CD14-positive monocyte (primary cell): ENCODE measurements around the gene ZNF44. TPM values are rescaled to one million over a fixed set of nuclear protein-coding genes. Genes with fewer than 3 reads are reported as not detected.

Source experiments
- DNase-seq, 3 donors: peaks; one replicate each; pipeline ENCODE4 v3.0.0-alpha.2; 2011 to 2022
- H2AFZ ChIP-seq: 2 replicates; pipeline ENCODE4 v1.6.0; 2012; ENCODE audit warnings: mild to moderate bottlenecking, low read depth, low read length, inconsistent platforms; ENCODE audit not compliant: insufficient read depth, poor library complexity, severe bottlenecking
- H3K27ac ChIP-seq, 2 donors: 1 replicate in 1 of 2; 2 replicates in 1 of 2; pipeline ENCODE4 v1.5.1; 2012 to 2013; ENCODE audit warnings: low read length in 2 of 2, control low read depth in 1 of 2, inconsistent platforms in 1 of 2, low read depth in 1 of 2, mild to moderate bottlenecking in 1 of 2
- H3K27me3 ChIP-seq, 2 donors: one replicate each; pipeline versions ENCODE4 v1.6.0 to v1.6.1; 2011 to 2013; ENCODE audit warnings: low read length in 2 of 2; ENCODE audit not compliant: control insufficient read depth in 2 of 2, insufficient read depth in 2 of 2
- H3K36me3 ChIP-seq, 2 donors: replicated peaks in 1 of 2; 1 replicate in 1 of 2; 2 replicates in 1 of 2; pipeline versions ENCODE4 v1.5.1 to v1.6.1; 2012 to 2013; ENCODE audit warnings: low read length in 2 of 2, control low read depth in 1 of 2, inconsistent platforms in 1 of 2, mild to moderate bottlenecking in 1 of 2; ENCODE audit not compliant: insufficient read depth in 2 of 2, control insufficient read depth in 1 of 2
- H3K4me1 ChIP-seq, 2 donors: 1 replicate in 1 of 2; 2 replicates in 1 of 2; pipeline versions ENCODE4 v1.5.1 to v1.6.1; 2012 to 2013; ENCODE audit warnings: low read length in 2 of 2, control low read depth in 1 of 2, inconsistent platforms in 1 of 2, mild to moderate bottlenecking in 1 of 2, moderate library complexity in 1 of 2; ENCODE audit not compliant: insufficient read depth in 2 of 2, control insufficient read depth in 1 of 2
- H3K4me2 ChIP-seq: replicated peaks from 2 replicates; pipeline ENCODE3; 2012; ENCODE audit warnings: low read length, moderate library complexity, mild to moderate bottlenecking; ENCODE audit not compliant: poor library complexity, severe bottlenecking; ENCODE audit errors: extremely low read depth
- H3K4me3 ChIP-seq, 3 experiments: fragments of 200-600 bp in 1 of 3; sonication (generic) in 1 of 3; replicated peaks in 1 of 3; 1 replicate in 2 of 3; 2 replicates in 1 of 3; pipeline ENCODE4 v1.5.1; 2011 to 2013; ENCODE audit warnings: low read length in 3 of 3, mild to moderate bottlenecking in 3 of 3, control low read depth in 2 of 3, low read depth in 2 of 3, inconsistent platforms in 1 of 3, moderate library complexity in 1 of 3
- H3K79me2 ChIP-seq: 2 replicates; pipeline ENCODE4 v1.6.0; 2012; ENCODE audit warnings: mild to moderate bottlenecking, control low read depth, inconsistent platforms, low read length, moderate library complexity; ENCODE audit not compliant: insufficient read depth
- H3K9ac ChIP-seq: 2 replicates; pipeline ENCODE4 v1.6.0; 2017; ENCODE audit warnings: low read length, mild to moderate bottlenecking; ENCODE audit not compliant: insufficient read depth, poor library complexity, severe bottlenecking
- H3K9me3 ChIP-seq, 2 donors: replicated peaks in 1 of 2; 1 replicate in 1 of 2; 2 replicates in 1 of 2; pipeline versions ENCODE4 v1.5.1 to v1.6.1; 2012 to 2013; ENCODE audit warnings: low read length in 2 of 2, control low read depth in 1 of 2; ENCODE audit not compliant: control insufficient read depth in 1 of 2, insufficient read depth in 1 of 2
- H4K20me1 ChIP-seq: 2 replicates; pipeline ENCODE4 v1.6.0; 2012; ENCODE audit warnings: mild to moderate bottlenecking, low read length, control low read depth, moderate library complexity; ENCODE audit not compliant: insufficient read depth
- H3K27ac Mint-ChIP-seq, 7 donors: one replicate each; pipeline ENCODE4 v1.8.0; 2020; ENCODE audit warnings: mild to moderate bottlenecking in 7 of 7, mixed read lengths in 7 of 7, moderate library complexity in 6 of 7, inconsistent platforms in 2 of 7
- H3K27me3 Mint-ChIP-seq, 3 donors: one replicate each; pipeline ENCODE4 v1.8.0; 2021 to 2022; ENCODE audit warnings: low read depth in 3 of 3, mild to moderate bottlenecking in 3 of 3, mixed read lengths in 3 of 3, moderate library complexity in 3 of 3, inconsistent platforms in 1 of 3
- H3K36me3 Mint-ChIP-seq, 2 donors: one replicate each; pipeline ENCODE4 v1.8.0; 2020; ENCODE audit warnings: mixed read lengths in 2 of 2, inconsistent platforms in 1 of 2, mild to moderate bottlenecking in 1 of 2
- H3K4me1 Mint-ChIP-seq: one replicate; pipeline ENCODE4 v1.8.0; 2020; ENCODE audit warnings: mild to moderate bottlenecking, mixed read lengths
- H3K4me3 Mint-ChIP-seq, 2 donors: one replicate each; pipeline ENCODE4 v1.8.0; 2020; ENCODE audit warnings: mild to moderate bottlenecking in 2 of 2, mixed read lengths in 2 of 2, moderate library complexity in 1 of 2
- H3K9me3 Mint-ChIP-seq, 7 donors: one replicate each; pipeline ENCODE4 v1.8.0; 2020 to 2022; ENCODE audit warnings: mixed read lengths in 7 of 7, mild to moderate bottlenecking in 6 of 7, moderate library complexity in 6 of 7, inconsistent platforms in 2 of 7
- CTCF ChIP-seq: fragments of 200-600 bp; IDR thresholded peaks from one replicate; pipeline ENCODE4 v1.8.0; 2022; ENCODE audit warnings: antibody characterized with exemption, mild to moderate bottlenecking
- WGBS: methylation state at CpG from one replicate; pipeline ENCODE4 v1.1.5; 2013; ENCODE audit warnings: missing lambda C conversion rate; ENCODE audit not compliant: insufficient coverage; 5-methylcytosine and 5-hydroxymethylcytosine counted together
- intact Hi-C, 2 donors: fragments of 100-400 bp; cut with micrococcal nuclease; formaldehyde crosslinking; loops; one replicate each; pipeline versions ENCODE4 v1.15.0 to v1.15.1; 2023
- polyA plus RNA-seq, 3 donors: library from polyadenylated mRNA; depleted of rRNA in 1 of 3; unstranded in 2 of 3; stranded (reverse) in 1 of 3; fragments of 300-500 nt in 2 of 3; fragments of >200 nt in 1 of 3; fragmentation: Illumina TruSeq in 2 of 3; gene quantifications; 1 replicate in 2 of 3; 2 replicates in 1 of 3; pipeline ENCODE4 v1.2.3, GENCODE V29; 2012 to 2021

The ZNF44 gene
- polyA plus RNA-seq, 3 donors = 6.7 to 10.1 (median 9.7) TPM

- no peak overlapping the region for H3K9ac ChIP-seq
- peaks cover 10 to 77% of the 10 kb centered on the region in 2 donors for H3K36me3 ChIP-seq
- H3K79me2 ChIP-seq = peaks cover 71% of the 10 kb centered on the region
- peak overlapping the region in 1 of 3 experiments; percentile 34 for H3K4me3 ChIP-seq
- H3K9me3 ChIP-seq = peaks cover 58 to 98% of the 10 kb centered on the region in 2 donors
- H3K27me3 ChIP-seq = no peaks in the 10 kb centered on the region
- H4K20me1 ChIP-seq = no peaks in the 10 kb centered on the region
- intact Hi-C loops = no loop called here
- H3K27ac ChIP-seq = no peak overlapping the region
- H2AFZ ChIP-seq = no peak overlapping the region
- Mint-ChIP-seq H3K9me3 (peaks cover 40 to 94% (median 84%) of the 10 kb centered on the region in 7 donors), H3K27ac (no peak overlapping the region), H3K4me1 (no peaks in the 10 kb centered on the region), H3K36me3 (peaks cover 52 to 69% of the 10 kb centered on the region in 2 donors), H3K4me3 (no peak overlapping the region), H3K27me3 (no peaks in the 10 kb centered on the region)
- no peak overlapping the region for H3K4me2 ChIP-seq
- no CpG with 5 or more reads among the region's 2 CpGs for WGBS
- H3K4me1 ChIP-seq = no peaks in the 10 kb centered on the region
- DNase-seq = no peak
- no peak for TF ChIP-seq CTCF
Observed at GRCh38 chr19:12278713-12279112, 16.0 kb downstream of the ZNF44 start.

- H3K79me2 ChIP-seq = peaks cover 25% of the 10 kb centered on the region
- intact Hi-C loops = no loop called here
- Mint-ChIP-seq H3K27me3 (no peaks in the 10 kb centered on the region), H3K4me3 (no peak overlapping the region), H3K4me1 (no peaks in the 10 kb centered on the region), H3K36me3 (peaks cover 48 to 62% of the 10 kb centered on the region in 2 donors), H3K9me3 (peaks cover 62 to 96% (median 93%) of the 10 kb centered on the region in 7 donors), H3K27ac (no peak overlapping the region)
- 100% methylated on average over 1 of the region's 11 CpGs for WGBS
- no peaks in the 10 kb centered on the region for H3K27me3 ChIP-seq
- no peak for DNase-seq
- H3K27ac ChIP-seq = no peak overlapping the region
- no peaks in the 10 kb centered on the region for H4K20me1 ChIP-seq
- H3K4me2 ChIP-seq = no peak overlapping the region
- H3K9me3 ChIP-seq = peaks cover 65 to 100% of the 10 kb centered on the region in 2 donors
- no peak overlapping the region for H2AFZ ChIP-seq
- TF ChIP-seq CTCF = no peak
- no peaks in the 10 kb centered on the region for H3K4me1 ChIP-seq
- no peak overlapping the region for H3K9ac ChIP-seq
- H3K36me3 ChIP-seq = peaks cover 23 to 81% of the 10 kb centered on the region in 2 donors
- H3K4me3 ChIP-seq = peak overlapping the region in 1 of 3 experiments; percentile 51
Observed at GRCh38 chr19:12272980-12273901, 21.4 kb downstream of the ZNF44 start.
